Liver (tissue), 9 donors: ENCODE measurements around the gene FAM110A. TPM values are rescaled to one million over a fixed set of nuclear protein-coding genes. Genes with fewer than 3 reads are reported as not detected.

ENCODE experiments used
- DNase-seq: peaks from one replicate; pipeline ENCODE4 v3.0.0-alpha.2; 2017; ENCODE audit warnings: low spot score
- H3K27ac ChIP-seq, 2 donors: one replicate each; pipeline ENCODE4 v1.7.0; 2013; ENCODE audit warnings: inconsistent platforms in 2 of 2, low read length in 2 of 2, control low read depth in 1 of 2, low read depth in 1 of 2, mild to moderate bottlenecking in 1 of 2
- H3K27me3 ChIP-seq, 4 donors: one replicate each; pipeline versions ENCODE4 v1.6.1 to v1.7.0; 2013; ENCODE audit warnings: low read length in 3 of 4, inconsistent platforms in 1 of 4, mild to moderate bottlenecking in 1 of 4, moderate library complexity in 1 of 4; ENCODE audit not compliant: control insufficient read depth in 4 of 4, insufficient read depth in 4 of 4
- H3K36me3 ChIP-seq, 4 donors: one replicate each; pipeline versions ENCODE4 v1.6.1 to v1.7.0; 2013; ENCODE audit warnings: low read length in 3 of 4, mild to moderate bottlenecking in 3 of 4, low read depth in 1 of 4, moderate library complexity in 1 of 4; ENCODE audit not compliant: control insufficient read depth in 4 of 4, insufficient read depth in 3 of 4
- H3K4me1 ChIP-seq, 4 donors: one replicate each; pipeline versions ENCODE4 v1.6.1 to v1.7.0; 2013; ENCODE audit warnings: low read length in 3 of 4, mild to moderate bottlenecking in 3 of 4, moderate library complexity in 1 of 4; ENCODE audit not compliant: control insufficient read depth in 4 of 4, insufficient read depth in 4 of 4
- H3K4me3 ChIP-seq, 3 donors: one replicate each; pipeline versions ENCODE4 v1.6.1 to v1.7.0; 2013; ENCODE audit warnings: low read length in 3 of 3, control low read depth in 1 of 3, low read depth in 1 of 3, mild to moderate bottlenecking in 1 of 3
- H3K9ac ChIP-seq, 2 donors: one replicate each; pipeline ENCODE4 v1.7.0; 2013; ENCODE audit warnings: low read length in 2 of 2, mild to moderate bottlenecking in 2 of 2, moderate library complexity in 2 of 2, control low read depth in 1 of 2, low read depth in 1 of 2
- H3K9me3 ChIP-seq, 4 donors: one replicate each; pipeline versions ENCODE4 v1.6.1 to v1.7.0; 2013; ENCODE audit warnings: low read length in 3 of 4; ENCODE audit not compliant: control insufficient read depth in 4 of 4
- CTCF ChIP-seq: fragments of 150-350 bp; IDR thresholded peaks from 2 replicates; pipeline ENCODE4 v1.5.1; 2017; ENCODE audit warnings: improper control_type of control experiment, low read depth, low read length; ENCODE audit not compliant: missing input control
- EGR1 ChIP-seq, 2 donors: IDR thresholded peaks; 2 replicates each; pipeline ENCODE4 v1.6.1; 2016 to 2018; ENCODE audit warnings: antibody characterized with exemption in 2 of 2, low read depth in 2 of 2
- FOXA1 ChIP-seq: IDR thresholded peaks from 2 replicates; pipeline ENCODE4 v1.6.1; 2016; ENCODE audit warnings: antibody characterized with exemption
- FOXA2 ChIP-seq: IDR thresholded peaks from 2 replicates; pipeline ENCODE4 v1.6.1; 2016; ENCODE audit warnings: antibody characterized with exemption
- GABPA ChIP-seq, 2 donors: IDR thresholded peaks in 1 of 2; conservative IDR thresholded peaks in 1 of 2; 2 replicates each; pipeline ENCODE4 v1.6.1; 2016; ENCODE audit warnings: antibody characterized with exemption in 2 of 2, mild to moderate bottlenecking in 1 of 2, moderate library complexity in 1 of 2
- HNF4G ChIP-seq: IDR thresholded peaks from 2 replicates; pipeline ENCODE4 v1.6.1; 2016; ENCODE audit warnings: antibody characterized with exemption
- JUND ChIP-seq, 2 donors: IDR thresholded peaks; 2 replicates each; pipeline ENCODE4 v1.6.1; 2016; ENCODE audit warnings: antibody characterized with exemption in 2 of 2
- NR2F2 ChIP-seq: IDR thresholded peaks from 2 replicates; pipeline ENCODE4 v1.6.1; 2016; ENCODE audit warnings: antibody characterized with exemption
- RAD21 ChIP-seq, 2 donors: IDR thresholded peaks; 2 replicates each; pipeline ENCODE4 v1.6.1; 2016; ENCODE audit warnings: antibody characterized with exemption in 2 of 2, mild to moderate bottlenecking in 2 of 2
- REST ChIP-seq: IDR thresholded peaks from 2 replicates; pipeline ENCODE4 v1.6.1; 2016; ENCODE audit warnings: antibody characterized with exemption, mild to moderate bottlenecking
- RXRA ChIP-seq, 2 donors: IDR thresholded peaks; 2 replicates each; pipeline ENCODE4 v1.6.1; 2017 to 2018; ENCODE audit warnings: antibody characterized with exemption in 2 of 2, mild to moderate bottlenecking in 1 of 2
- SP1 ChIP-seq: IDR thresholded peaks from 2 replicates; pipeline ENCODE4 v1.6.1; 2018; ENCODE audit warnings: antibody characterized with exemption, mild to moderate bottlenecking
- YY1 ChIP-seq: IDR thresholded peaks from 2 replicates; pipeline ENCODE4 v1.6.1; 2016; ENCODE audit warnings: antibody characterized with exemption, mild to moderate bottlenecking
- WGBS: extraction: QIAGEN DNeasy Blood & Tissue Kit; methylation state at CpG from one replicate; pipeline ENCODE4 v1.1.7; 2013; 5-methylcytosine and 5-hydroxymethylcytosine counted together
- polyA plus RNA-seq, 2 donors: library from polyadenylated mRNA; stranded (reverse) in 1 of 2; unstranded in 1 of 2; fragments of 200-250 nt in 1 of 2; fragments of >200 nt in 1 of 2; fragmentation: Nextera tagmentation in 1 of 2; extraction: Ambion mirVana in 1 of 2; gene quantifications; one replicate each; pipeline versions ENCODE4 v1.2.1 to v1.2.3, GENCODE V29; 2013 to 2015
- total RNA-seq, 2 donors: library from RNA; depleted of rRNA; stranded (reverse); fragments of >200 nt; gene quantifications; one replicate each; pipeline ENCODE4 v1.2.3, GENCODE V29; 2014
- TF ChIP-seq, protein P1 (sequence below): IDR thresholded peaks from 2 replicates; pipeline ENCODE4 v1.6.1; 2016; ENCODE audit warnings: antibody characterized with exemption
- TF ChIP-seq, protein P2 (sequence below): IDR thresholded peaks from 2 replicates; pipeline ENCODE4 v1.6.1; 2016; ENCODE audit warnings: antibody characterized with exemption
- donor health status: healthy.
- donor health status: healthy.
- donor health status: healthy.
- donor health status: healthy.
- donor health status: healthy.

Gene FAM110A
- total and polyA plus RNA-seq, 4 donors, result 1.2 to 6.7 (median 2.0) TPM

DNA sequence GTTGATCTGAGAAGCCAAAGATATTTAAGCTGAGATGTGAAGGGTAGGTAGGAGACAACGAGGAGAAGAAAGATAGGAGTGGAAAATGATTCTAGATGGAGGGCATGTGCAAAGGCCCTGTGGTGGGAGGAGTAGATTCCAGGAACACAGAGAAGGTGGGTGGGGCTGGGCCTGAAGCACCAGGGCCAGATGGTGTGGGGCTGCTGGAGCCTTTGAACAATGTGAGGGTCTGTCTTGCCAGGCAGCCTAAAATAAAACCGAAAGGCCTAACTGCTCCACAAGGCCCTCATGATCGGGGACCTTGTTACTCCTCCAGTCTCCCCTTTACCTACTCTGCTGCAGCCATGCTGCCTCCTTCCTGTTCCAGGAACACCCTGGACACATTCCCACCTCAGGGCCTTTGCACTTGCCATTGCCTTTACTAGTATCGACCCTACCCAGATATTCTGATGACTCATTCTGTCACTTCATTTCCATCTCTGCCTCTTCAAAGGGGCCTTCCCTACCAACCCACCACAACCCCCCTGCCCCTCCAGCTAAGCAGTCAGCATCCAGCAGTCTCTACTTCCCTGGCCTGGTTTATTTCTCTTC lies 20.0 kb downstream of the FAM110A start (continued):
- no peak for TF ChIP-seq RXRA (IDR thresholded peaks at IDR 0.05)
- no peak for TF ChIP-seq JUND (IDR thresholded peaks at IDR 0.05)

DNA sequence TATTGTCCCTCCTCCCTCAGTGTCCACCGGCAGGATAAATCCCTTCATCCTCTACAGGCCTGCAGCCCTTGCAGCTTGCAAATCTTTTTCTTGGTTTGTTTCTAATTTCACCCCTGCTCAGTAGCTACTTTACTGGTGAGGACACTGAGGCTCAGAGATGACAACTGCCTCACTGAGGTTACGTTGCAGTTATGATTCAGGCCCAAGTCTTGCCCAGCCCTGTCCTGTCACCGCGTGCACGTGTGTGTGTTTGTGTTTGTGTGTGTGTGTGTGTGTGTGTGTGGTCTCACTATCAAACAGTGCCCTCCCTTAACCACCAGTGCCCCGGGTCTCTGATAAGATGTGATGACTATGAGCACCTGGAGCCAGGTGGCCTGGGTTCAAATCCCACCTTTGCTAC lies 21.1 kb downstream of the FAM110A start:
- H3K27ac ChIP-seq, result no peak overlapping the region
- H3K27me3 ChIP-seq, result no peaks in the 10 kb centered on the region
- peaks cover 0 to 2% (median 0%) of the 10 kb centered on the region in 4 donors for H3K36me3 ChIP-seq
- no peaks in the 10 kb centered on the region for H3K4me1 ChIP-seq
- no peaks in the 10 kb centered on the region for H3K9me3 ChIP-seq
- no peak overlapping the region for H3K4me3 ChIP-seq
- H3K9ac ChIP-seq, result no peak overlapping the region
- TF ChIP-seq, protein P1, sequence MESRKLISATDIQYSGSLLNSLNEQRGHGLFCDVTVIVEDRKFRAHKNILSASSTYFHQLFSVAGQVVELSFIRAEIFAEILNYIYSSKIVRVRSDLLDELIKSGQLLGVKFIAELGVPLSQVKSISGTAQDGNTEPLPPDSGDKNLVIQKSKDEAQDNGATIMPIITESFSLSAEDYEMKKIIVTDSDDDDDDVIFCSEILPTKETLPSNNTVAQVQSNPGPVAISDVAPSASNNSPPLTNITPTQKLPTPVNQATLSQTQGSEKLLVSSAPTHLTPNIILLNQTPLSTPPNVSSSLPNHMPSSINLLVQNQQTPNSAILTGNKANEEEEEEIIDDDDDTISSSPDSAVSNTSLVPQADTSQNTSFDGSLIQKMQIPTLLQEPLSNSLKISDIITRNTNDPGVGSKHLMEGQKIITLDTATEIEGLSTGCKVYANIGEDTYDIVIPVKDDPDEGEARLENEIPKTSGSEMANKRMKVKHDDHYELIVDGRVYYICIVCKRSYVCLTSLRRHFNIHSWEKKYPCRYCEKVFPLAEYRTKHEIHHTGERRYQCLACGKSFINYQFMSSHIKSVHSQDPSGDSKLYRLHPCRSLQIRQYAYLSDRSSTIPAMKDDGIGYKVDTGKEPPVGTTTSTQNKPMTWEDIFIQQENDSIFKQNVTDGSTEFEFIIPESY, result no peak
- TF ChIP-seq RXRA (IDR thresholded peaks at IDR 0.05) (no peak), CTCF (no peak)
- no peak for DNase-seq
- 71% methylated on average over 6 of the region's 6 CpGs for WGBS

GRCh38 chr20:855466-856360 lies 22.2 kb downstream of the FAM110A start:
- H3K4me3 ChIP-seq, result no peak overlapping the region
- 60% methylated on average over 11 of the region's 11 CpGs for WGBS
- no peak overlapping the region for H3K27ac ChIP-seq
- H3K4me1 ChIP-seq, result no peaks in the 10 kb centered on the region
- no peaks in the 10 kb centered on the region for H3K9me3 ChIP-seq
- no peaks in the 10 kb centered on the region for H3K27me3 ChIP-seq
- peaks cover 0 to 2% (median 0%) of the 10 kb centered on the region in 4 donors for H3K36me3 ChIP-seq
- TF ChIP-seq REST (no peak), YY1 (no peak), EGR1 (IDR thresholded peaks at IDR 0.05; ENCODE audit: low read depth in 2 of 2) (no peak), GABPA (IDR thresholded peaks at IDR 0.05 in 1 of 2, conservative IDR thresholded peaks at IDR 0.05 in 1 of 2) (no peak), JUND (IDR thresholded peaks at IDR 0.05) (no peak), FOXA1 (no peak), FOXA2 (no peak), HNF4G (no peak), SP1 (no peak), NR2F2 (no peak), RAD21 (IDR thresholded peaks at IDR 0.05) (no peak), CTCF (no peak)
- TF ChIP-seq, protein P2, sequence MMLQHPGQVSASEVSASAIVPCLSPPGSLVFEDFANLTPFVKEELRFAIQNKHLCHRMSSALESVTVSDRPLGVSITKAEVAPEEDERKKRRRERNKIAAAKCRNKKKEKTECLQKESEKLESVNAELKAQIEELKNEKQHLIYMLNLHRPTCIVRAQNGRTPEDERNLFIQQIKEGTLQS, result no peak
- TF ChIP-seq, protein P1, result no peak
- H3K9ac ChIP-seq, result no peak overlapping the region
- no peak for DNase-seq
